Motor neuron (in vitro differentiated cells): ENCODE results near the gene OGA. TPM values are rescaled to one million over a fixed set of nuclear protein-coding genes. Genes with fewer than 3 reads are reported as not detected.
A peak's percentile ranks its signal among the peaks of the same experiment; 100 is the strongest.

Experiments
- ATAC-seq, 8 experiments: fragments of 200-7000 bp; cut with Tn5 transposase; replicated peaks in 6 of 8; 2 replicates each; pipeline ENCODE4 v1.8.0; 2021; ENCODE audit warnings: mild to moderate bottlenecking in 8 of 8, moderate library complexity in 8 of 8
- H3K27ac ChIP-seq, 2 donors: fragments of 250-450 bp; sonication (Bioruptor Pico); 2 replicates each; pipeline ENCODE4 v1.9.0; 2021; ENCODE audit warnings: antibody characterized with exemption in 2 of 2, mild to moderate bottlenecking in 2 of 2, moderate library complexity in 1 of 2
- H3K4me1 ChIP-seq, 2 donors: fragments of 250-450 bp; sonication (Bioruptor Pico); replicated peaks in 1 of 2; 2 replicates each; pipeline ENCODE4 v1.6.1; 2021; ENCODE audit warnings: antibody characterized with exemption in 2 of 2, mild to moderate bottlenecking in 2 of 2, moderate library complexity in 1 of 2
- H3K4me3 ChIP-seq, 5 donors: fragments of 250-450 bp; sonication (Bioruptor Pico); 2 replicates each; pipeline ENCODE4 v1.9.0; 2021; ENCODE audit warnings: antibody characterized with exemption in 5 of 5, mild to moderate bottlenecking in 5 of 5, moderate library complexity in 4 of 5
- WGBS, 10 experiments: fragments of 450-650 bp; shearing (Covaris generic); methylation state at CpG; one replicate each; pipeline ENCODE4 v1.0.0; 2022; 5-methylcytosine and 5-hydroxymethylcytosine counted together
- in situ Hi-C, 9 experiments: fragments of 400-800 bp; cut with MboI; loops; one replicate each; pipeline ENCODE4 v1.15.0; 2021; ENCODE audit warnings: low sequenced_read_pairs in 9 of 9, low pct_unique_long_range_greater_than_20kb in 2 of 9; ENCODE audit not compliant: unreplicated experiment in 9 of 9
- total RNA-seq, 8 experiments: library from RNA; unstranded; fragments of 300-600 nt; gene quantifications; 2 replicates each; pipeline versions ENCODE4 v1.2.3 to v1.2.4, GENCODE V29; 2022

OGA gene
- total RNA-seq, 8 experiments from 2014 or later, result 70.5 to 193 (median 171) TPM

DNA sequence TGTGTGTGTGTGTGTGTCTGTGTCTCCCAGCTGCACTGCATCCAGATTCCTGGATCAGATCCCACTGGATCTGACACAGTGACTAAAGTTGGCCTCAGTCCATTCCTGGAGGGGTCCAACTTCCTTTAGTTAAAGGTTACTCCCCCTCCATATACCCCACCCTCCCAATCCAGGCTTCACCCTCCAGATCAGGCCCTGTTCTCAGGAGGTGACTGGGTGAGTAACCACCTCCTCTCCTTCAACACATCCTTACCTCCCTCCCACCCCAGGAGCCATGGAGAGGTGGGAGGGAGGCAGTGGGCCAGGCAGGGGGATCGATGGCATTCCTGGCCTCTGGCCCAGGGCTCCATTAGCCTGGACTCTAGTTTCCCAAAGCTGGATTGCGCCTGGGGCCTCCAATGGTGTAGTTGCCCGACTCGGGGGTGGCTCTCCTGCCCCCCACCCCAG, 14.1 kb upstream of the OGA start:
- in situ Hi-C loops, result loop anchor here in 4 of 9 experiments (25.0 kb wide), 1 partner anchor 180 kb away; no protein-coding TSS in a partner anchor
- Histone ChIP-seq H3K27ac (no peak overlapping the region), H3K4me3 (no peak overlapping the region), H3K4me1 (peaks cover 49 to 55% of the 10 kb centered on the region in 2 donors)
- WGBS, 10 experiments, result 40% methylated on average over 1 of the region's 4 CpGs; no CpG with 5 or more reads in 9 of the 10 experiments
- ATAC-seq, result no peak

DNA sequence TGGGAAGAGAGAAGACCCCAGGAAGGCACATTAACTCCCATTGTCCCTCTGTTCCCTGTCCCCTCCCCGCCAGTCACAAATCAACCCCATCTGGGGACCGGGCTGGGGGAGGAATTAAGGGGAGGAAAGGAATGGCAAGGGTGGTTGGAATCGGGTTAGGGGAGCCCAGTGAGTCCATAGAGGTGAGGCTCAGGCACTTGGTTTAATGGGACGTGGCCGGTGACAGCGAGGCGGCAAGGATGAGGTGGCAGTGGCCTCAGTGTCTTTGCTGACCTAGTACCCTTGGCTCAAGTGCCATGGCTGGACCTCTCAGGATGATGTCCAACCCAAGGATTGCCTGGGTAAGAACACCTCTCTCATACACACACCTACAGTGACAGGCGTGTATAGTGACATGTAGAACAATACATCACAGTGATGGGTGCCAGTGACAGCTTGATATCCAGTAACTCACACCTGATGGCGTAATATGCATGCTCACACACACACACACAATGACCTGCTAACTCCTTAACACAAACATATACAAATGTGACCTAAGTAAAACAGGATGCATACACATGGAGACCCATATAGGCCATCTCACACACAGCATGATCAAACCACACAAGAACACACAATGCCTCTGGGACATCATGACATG, 13.0 kb upstream of the OGA start:
- H3K27ac ChIP-seq, result peak overlapping the region; percentile 90
- H3K4me1 ChIP-seq, result peaks cover 47 to 54% of the 10 kb centered on the region in 2 donors
- peak overlapping the region; percentile 10 to 26 (median 17) for H3K4me3 ChIP-seq
- WGBS, 10 experiments, result 80 to 100% (median 100%) methylated on average over 1 of the region's 9 CpGs; no CpG with 5 or more reads in 7 of the 10 experiments
- in situ Hi-C loops, result loop anchor here in 4 of 9 experiments (25.0 kb wide), 1 partner anchor 181 kb away; no protein-coding TSS in a partner anchor
- no peak for ATAC-seq

DNA sequence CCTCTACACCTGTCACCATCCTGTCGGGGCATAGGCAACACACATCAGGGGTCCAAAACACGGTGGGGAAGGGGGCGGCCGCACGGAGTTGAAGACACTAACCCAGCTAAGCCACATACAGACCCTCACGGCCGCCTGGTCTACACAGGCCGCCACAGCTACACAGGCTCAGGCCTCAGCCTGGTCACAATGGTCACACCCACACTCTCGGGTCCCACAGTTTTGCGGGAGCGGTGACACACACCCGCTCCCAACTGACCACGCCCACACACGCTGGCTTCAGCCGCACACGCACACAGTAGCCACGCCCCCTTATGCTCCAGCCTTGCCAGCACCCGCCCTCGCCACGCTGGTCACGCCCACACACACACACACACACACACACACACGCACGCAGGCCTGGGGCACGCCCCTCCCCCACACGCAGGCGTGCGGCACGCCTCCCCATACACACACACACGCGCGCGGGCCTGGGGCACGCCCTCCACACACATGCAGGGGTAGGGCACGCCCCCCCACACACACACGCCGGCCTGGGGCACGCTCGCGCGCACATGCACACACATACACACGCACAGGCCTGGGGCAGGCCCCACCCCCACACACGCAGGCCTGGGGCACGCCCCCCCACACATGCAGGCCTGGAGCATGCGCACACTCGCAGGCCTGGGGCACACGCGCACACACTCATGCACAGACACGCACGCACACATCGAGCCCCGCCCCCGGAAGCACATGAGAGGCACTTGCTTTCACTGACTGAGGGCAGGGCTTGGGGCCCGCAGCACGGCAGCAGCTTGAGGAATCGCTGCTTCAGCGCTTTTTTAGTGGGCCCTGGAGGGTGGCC, 12.3 kb upstream of the OGA start:
- H3K27ac ChIP-seq, result peak overlapping the region; percentile 90
- WGBS, 10 experiments, result 0 to 10% (median 1%) methylated on average over 4 to 14 of the region's 56 CpGs; no CpG with 5 or more reads in 7 of the 10 experiments
- in situ Hi-C loops, result loop anchor here in 4 of 9 experiments (25.0 kb wide), 1 partner anchor 182 kb away; no protein-coding TSS in a partner anchor

DNA sequence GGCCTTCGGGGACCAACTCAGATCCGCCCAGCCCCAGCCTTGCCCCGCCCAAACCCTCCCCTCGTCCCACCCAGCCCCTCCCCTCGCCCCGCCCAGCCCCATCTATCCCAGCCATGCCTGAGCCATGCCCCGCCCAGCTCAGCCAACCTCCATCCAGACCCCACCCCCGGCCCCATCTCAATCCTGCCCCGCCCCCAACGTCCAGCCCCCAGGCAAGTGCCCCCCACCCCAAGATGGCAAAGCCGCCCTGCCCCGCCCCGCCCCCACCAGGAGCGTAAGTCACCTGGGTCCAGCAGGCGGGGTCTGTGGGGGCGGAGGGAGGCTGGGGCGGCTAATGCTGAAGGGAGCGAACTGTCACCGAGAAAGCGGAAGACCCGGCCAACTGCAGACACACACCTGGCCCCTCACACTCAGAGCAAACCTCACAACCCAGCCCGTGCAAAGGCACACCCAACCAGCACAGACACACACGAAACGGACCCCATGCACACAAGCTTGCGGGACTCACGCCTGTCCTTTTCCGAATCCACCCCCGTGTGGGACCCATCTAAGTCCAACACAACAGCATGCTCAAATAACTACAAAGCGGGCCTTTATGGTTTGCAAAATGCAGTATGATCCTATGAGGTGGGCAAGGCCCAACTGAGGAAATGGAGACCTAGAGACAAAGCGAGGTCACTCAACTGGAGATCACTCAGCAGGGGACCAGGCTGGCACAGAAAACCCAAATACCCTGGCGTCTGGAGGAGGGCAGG, 11.5 kb upstream of the OGA start:
- WGBS, 10 experiments, result 0 to 60% (median 16%) methylated on average over 1 to 4 of the region's 31 CpGs; no CpG with 5 or more reads in 6 of the 10 experiments
- H3K27ac ChIP-seq, result peak overlapping the region; percentile 90
- H3K4me1 ChIP-seq, result peaks cover 31 to 39% of the 10 kb centered on the region in 2 donors
- ATAC-seq, result peak in 6 of 8 experiments; percentile 1 to 39 (median 25)
- in situ Hi-C loops, result loop anchor here in 4 of 9 experiments (25.0 kb wide), 1 partner anchor 183 kb away; no protein-coding TSS in a partner anchor
- peak overlapping the region; percentile 19 to 36 (median 23) for H3K4me3 ChIP-seq

More for the DNA sequence above, 12.3 kb upstream of the OGA start:
- ATAC-seq, result peak; percentile 69 to 85 (median 79)
- H3K4me1 ChIP-seq, result peaks cover 39 to 47% of the 10 kb centered on the region in 2 donors
- H3K4me3 ChIP-seq, result peak overlapping the region; percentile 10 to 26 (median 17)

DNA sequence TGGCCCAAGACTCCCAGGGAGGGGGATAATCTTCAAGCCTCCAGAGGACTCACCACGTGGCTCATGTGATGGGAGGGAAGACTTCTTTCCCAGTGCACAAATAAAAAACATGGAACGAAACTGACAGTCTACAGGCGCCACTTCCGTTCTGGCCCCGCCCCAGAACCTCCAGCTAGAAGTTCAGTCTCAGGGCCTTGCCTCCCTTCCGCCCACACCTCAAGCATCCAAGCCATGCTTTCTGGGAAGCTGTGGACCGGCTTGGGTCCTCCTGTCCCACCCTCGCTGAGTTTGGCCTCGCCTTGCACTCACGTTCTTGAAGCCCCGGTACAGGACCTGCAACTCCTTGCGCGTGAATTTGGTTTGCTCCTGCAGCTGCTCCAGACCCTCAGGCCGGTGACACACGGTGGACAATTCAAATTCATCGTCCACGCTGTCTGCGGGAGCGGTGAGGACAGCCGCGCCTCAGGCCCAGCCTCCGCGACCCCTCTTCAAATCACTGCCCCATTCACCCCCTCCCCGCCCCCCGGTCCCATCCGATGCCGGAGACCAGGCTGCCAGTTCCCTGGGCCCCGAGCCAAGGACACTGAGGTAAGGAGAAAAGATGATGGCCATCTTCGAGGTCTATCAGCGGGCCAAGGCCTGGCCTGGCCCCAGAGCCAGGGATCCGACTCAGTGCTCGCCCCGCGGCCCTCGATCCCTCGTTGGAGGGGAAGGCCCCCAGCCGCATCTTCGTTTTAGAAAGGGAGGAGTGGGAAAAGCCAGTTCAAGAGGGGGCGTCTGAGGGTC, 10.7 kb upstream of the OGA start:
- ATAC-seq, result peak in 3 of 8 experiments; percentile 0 to 6 (median 1)

DNA sequence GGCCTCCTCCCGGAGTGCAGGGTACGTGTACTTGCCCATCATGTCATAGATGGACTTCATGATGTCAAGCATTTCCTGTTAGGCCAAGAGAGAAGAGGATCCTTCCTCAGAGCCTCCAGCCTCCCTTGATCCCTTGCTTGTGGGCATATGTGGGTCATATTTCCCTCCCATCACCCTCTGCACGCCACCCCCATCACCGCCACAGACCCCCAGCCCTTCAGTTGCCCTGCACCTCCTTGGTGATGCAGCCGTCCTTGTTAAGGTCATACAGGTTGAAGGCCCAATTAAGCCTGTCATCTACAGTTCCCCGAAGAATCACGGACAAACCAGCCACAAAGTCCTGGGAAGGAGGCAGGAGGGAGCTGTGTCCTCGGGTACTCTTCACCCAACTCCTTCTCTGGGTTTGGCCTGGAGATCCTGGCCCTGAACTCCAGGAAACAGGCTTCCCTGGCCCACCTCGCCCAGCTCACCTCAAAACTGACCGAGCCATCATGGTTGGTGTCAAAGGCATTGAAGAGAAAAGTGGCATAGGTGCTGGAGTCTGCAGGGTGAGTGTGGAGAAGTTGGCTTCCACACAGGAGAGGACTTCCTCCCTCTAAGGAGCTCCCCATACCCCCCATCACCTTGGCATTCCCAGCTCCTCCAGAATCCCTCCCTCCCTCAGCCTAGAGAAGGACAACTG, 9.8 kb upstream of the OGA start:
- Histone ChIP-seq H3K4me1 (peaks cover 28 to 34% of the 10 kb centered on the region in 2 donors), H3K27ac (no peak overlapping the region), H3K4me3 (no peak overlapping the region)
- in situ Hi-C loops, result loop anchor here in 4 of 9 experiments (25.0 kb wide), 1 partner anchor 184 kb away; no protein-coding TSS in a partner anchor
- ATAC-seq, result no peak
- WGBS, 10 experiments, result 87 to 100% (median 93%) methylated on average over 1 to 5 of the region's 10 CpGs; no CpG with 5 or more reads in 5 of the 10 experiments

More for the DNA sequence above, 10.7 kb upstream of the OGA start:
- in situ Hi-C loops, result loop anchor here in 4 of 9 experiments (25.0 kb wide), 1 partner anchor 183 kb away; no protein-coding TSS in a partner anchor
- Histone ChIP-seq H3K4me3 (peak overlapping the region; percentile 19 to 36 (median 23)), H3K4me1 (peaks cover 28 to 34% of the 10 kb centered on the region in 2 donors), H3K27ac (peak overlapping the region; percentile 65 to 86)
- 20 to 95% (median 63%) methylated on average over 1 to 13 of the region's 39 CpGs; no CpG with 5 or more reads in 4 of the 10 experiments for WGBS, 10 experiments

DNA sequence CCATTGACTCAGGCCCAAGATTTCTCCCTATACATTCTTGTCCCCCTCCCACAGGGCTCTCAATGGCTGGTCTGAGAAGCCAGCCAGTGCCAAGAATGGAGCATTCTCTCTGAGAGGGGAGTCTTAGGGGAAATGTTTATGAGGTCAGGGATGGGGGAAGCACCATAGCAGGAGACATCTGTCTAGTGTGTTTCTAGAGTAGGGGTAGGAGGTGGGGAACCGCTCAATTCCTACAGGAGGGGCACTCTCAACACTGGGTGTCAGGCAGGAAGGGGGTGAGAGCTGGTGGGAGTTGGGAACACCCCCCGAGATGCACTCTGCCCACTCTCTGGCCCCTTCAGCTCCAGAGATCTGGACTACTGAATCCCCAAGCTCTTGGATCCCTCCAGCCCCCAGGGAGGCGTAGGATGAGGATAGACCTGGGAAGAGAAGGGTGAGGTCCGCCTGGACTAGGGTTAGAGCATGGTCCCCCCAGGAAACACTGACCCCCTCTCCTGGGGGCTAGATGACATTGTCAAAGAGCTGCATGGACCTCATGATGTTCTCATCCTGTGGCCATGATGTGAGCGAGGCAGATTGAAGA, 8.7 kb upstream of the OGA start:
- no peak for ATAC-seq
- Histone ChIP-seq H3K4me3 (no peak overlapping the region), H3K4me1 (peaks cover 26 to 29% of the 10 kb centered on the region in 2 donors), H3K27ac (no peak overlapping the region)
- in situ Hi-C loops, result loop anchor here in 4 of 9 experiments (25.0 kb wide), 1 partner anchor 185 kb away; no protein-coding TSS in a partner anchor
- WGBS, 10 experiments, result 81 to 100% (median 96%) methylated on average over 1 to 3 of the region's 5 CpGs; no CpG with 5 or more reads in 4 of the 10 experiments

DNA sequence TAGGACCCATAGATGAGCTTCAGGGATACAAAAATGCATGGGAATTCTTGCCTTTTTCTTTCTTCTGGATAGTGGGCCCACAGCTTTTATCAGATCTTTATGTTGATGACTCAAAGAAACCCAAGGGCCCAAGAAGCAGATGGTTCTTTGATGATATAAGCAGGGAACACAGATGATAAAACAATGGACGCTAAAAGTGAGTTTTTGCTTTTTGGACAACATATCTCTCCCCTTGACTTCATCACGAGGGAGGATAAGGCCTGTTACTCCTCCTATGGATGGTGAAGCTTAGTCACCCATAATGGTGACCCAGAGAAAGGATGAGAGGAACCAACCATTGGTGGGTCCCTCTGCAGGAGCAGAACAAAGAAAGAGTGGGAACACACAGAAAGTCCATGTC, 6.5 kb upstream of the OGA start:
- no peak overlapping the region for H3K4me3 ChIP-seq
- in situ Hi-C loops, result loop anchor here in 4 of 9 experiments (25.0 kb wide), 1 partner anchor 188 kb away; no protein-coding TSS in a partner anchor
- WGBS, 10 experiments, result 58 to 100% (median 100%) methylated on average over 1 to 2 of the region's 2 CpGs; no CpG with 5 or more reads in 3 of the 10 experiments
- no peak overlapping the region for H3K27ac ChIP-seq
- no peak for ATAC-seq
- peaks cover 11 to 12% of the 10 kb centered on the region in 2 donors for H3K4me1 ChIP-seq

DNA sequence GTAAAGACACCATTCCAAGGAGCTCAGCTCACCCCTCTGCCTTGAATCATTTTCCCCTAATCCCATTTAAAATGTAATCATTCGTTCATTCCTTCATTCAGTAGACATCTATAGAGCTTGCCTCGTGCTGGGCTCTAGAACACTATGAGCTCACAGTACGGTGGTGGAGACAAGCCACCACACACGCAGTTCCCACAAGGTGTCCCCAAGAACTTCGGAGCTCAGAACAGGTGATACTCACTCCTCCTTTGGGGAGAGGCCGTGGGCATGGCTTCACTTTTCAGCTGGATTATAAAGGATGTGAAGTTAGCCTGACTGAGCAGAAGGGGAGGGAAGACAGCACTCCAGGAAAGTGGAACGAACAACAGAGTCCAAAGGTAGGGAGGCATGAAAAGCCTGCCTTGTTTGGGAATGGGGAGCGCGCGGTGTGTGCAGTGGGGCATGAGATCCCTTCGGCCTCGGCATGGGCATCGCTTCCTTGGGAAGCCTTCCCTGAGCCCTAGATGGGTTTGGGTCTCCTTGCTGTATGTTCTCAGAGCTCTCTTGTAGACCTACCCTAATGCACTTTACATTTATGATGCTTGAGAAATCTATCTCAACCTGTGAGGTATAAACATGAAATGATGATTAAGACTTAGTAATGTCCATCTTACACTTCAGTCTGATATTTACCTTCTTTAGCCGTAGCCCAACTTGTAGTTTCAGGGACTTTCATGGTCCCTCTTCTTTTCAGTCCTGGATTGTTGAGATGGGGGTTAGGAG, 809 bp upstream of the OGA start:
- peak overlapping the region; percentile 49 to 98 for H3K27ac ChIP-seq
- H3K4me1 ChIP-seq, result peaks cover 9 to 13% of the 10 kb centered on the region in 2 donors
- peak; percentile 23 to 56 (median 48) for ATAC-seq
- peak overlapping the region; percentile 76 to 94 (median 82) for H3K4me3 ChIP-seq
- 0 to 80% (median 25%) methylated on average over 1 to 8 of the region's 14 CpGs; no CpG with 5 or more reads in 1 of the 10 experiments for WGBS, 10 experiments
- in situ Hi-C loops, result no loop called here
